Measurements from ENCODE around the gene SLC9A9.

Gene SLC9A9

DNA sequence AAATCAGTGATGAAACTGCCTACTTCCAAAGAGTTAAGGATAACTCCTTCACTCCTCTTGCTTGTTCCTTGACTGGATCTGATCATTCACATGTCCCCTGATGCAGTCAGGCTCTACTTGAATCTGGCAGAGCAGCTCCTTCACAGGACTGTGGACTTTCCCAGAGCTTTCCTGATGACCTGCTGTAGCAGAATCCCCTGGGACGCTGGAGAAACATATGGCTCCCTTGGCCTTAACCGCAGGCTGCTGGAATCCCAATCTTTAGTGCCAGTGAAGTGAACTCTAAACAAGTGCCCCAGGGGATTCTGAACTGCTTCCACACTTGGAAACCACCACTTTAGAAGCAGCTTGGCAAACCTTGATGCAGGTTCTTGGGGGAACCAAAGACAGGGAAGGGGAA, 510.9 kb downstream of the SLC9A9 start:
- Histone ChIP-seq H3K27ac (replicated peaks) (no peak overlapping the region), H3K4me3 (replicated peaks; ENCODE audit: insufficient read depth, low read length) (no peak overlapping the region), H3K27me3 (ENCODE audit: insufficient read depth, poor library complexity, severe bottlenecking) (peaks cover 2% of the 10 kb centered on the region)
- no peak for TF ChIP-seq GABPA (IDR thresholded peaks at IDR 0.05; ENCODE audit: low read depth)
- TF ChIP-seq, protein P1, sequence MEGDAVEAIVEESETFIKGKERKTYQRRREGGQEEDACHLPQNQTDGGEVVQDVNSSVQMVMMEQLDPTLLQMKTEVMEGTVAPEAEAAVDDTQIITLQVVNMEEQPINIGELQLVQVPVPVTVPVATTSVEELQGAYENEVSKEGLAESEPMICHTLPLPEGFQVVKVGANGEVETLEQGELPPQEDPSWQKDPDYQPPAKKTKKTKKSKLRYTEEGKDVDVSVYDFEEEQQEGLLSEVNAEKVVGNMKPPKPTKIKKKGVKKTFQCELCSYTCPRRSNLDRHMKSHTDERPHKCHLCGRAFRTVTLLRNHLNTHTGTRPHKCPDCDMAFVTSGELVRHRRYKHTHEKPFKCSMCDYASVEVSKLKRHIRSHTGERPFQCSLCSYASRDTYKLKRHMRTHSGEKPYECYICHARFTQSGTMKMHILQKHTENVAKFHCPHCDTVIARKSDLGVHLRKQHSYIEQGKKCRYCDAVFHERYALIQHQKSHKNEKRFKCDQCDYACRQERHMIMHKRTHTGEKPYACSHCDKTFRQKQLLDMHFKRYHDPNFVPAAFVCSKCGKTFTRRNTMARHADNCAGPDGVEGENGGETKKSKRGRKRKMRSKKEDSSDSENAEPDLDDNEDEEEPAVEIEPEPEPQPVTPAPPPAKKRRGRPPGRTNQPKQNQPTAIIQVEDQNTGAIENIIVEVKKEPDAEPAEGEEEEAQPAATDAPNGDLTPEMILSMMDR (IDR thresholded peaks at IDR 0.05; ENCODE audit: insufficient read depth, low read length): no peak
- no peak for TF ChIP-seq REST (IDR thresholded peaks at IDR 0.05; ENCODE audit: insufficient replicate concordance, low read depth)
- TF ChIP-seq POLR2AphosphoS5 (IDR thresholded peaks at IDR 0.05; ENCODE audit: low read depth): no peak
- TF ChIP-seq SPI1 (IDR thresholded peaks at IDR 0.05; ENCODE audit: borderline replicate concordance, low read depth): no peak
- DNase-seq (ENCODE audit: low read depth in 1 of 2, low spot score in 1 of 2): no peak

GRCh38 chr3:143334231-143334630, 514.0 kb downstream of the SLC9A9 start:
- Histone ChIP-seq H3K27me3 (ENCODE audit: insufficient read depth, poor library complexity, severe bottlenecking) (peaks cover 17% of the 10 kb centered on the region), H3K27ac (replicated peaks) (no peak overlapping the region), H3K4me3 (replicated peaks; ENCODE audit: insufficient read depth, low read length) (no peak overlapping the region)
- TF ChIP-seq POLR2AphosphoS5 (IDR thresholded peaks at IDR 0.05; ENCODE audit: low read depth): no peak
- no peak for TF ChIP-seq SPI1 (IDR thresholded peaks at IDR 0.05; ENCODE audit: borderline replicate concordance, low read depth)
- TF ChIP-seq GABPA (IDR thresholded peaks at IDR 0.05; ENCODE audit: low read depth): no peak
- no peak for DNase-seq (ENCODE audit: low read depth in 1 of 2, low spot score in 1 of 2)

- H3K4me3 ChIP-seq (replicated peaks; ENCODE audit: insufficient read depth, low read length): no peak overlapping the region
- DNase-seq (ENCODE audit: low read depth in 1 of 2, low spot score in 1 of 2): no peak
- TF ChIP-seq POLR2AphosphoS5 (IDR thresholded peaks at IDR 0.05; ENCODE audit: low read depth): no peak
- TF ChIP-seq, protein P1 (IDR thresholded peaks at IDR 0.05; ENCODE audit: insufficient read depth, low read length): no peak
- no peak for TF ChIP-seq GABPA (IDR thresholded peaks at IDR 0.05; ENCODE audit: low read depth)
- TF ChIP-seq REST (IDR thresholded peaks at IDR 0.05; ENCODE audit: insufficient replicate concordance, low read depth): no peak
- no peak for TF ChIP-seq SPI1 (IDR thresholded peaks at IDR 0.05; ENCODE audit: borderline replicate concordance, low read depth)
- H3K27ac ChIP-seq (replicated peaks): no peak overlapping the region
- peaks cover 18% of the 10 kb centered on the region for H3K27me3 ChIP-seq (ENCODE audit: insufficient read depth, poor library complexity, severe bottlenecking)
These were observed 514.9 kb downstream of the SLC9A9 start for GRCh38 chr3:143333367-143333766.

DNA sequence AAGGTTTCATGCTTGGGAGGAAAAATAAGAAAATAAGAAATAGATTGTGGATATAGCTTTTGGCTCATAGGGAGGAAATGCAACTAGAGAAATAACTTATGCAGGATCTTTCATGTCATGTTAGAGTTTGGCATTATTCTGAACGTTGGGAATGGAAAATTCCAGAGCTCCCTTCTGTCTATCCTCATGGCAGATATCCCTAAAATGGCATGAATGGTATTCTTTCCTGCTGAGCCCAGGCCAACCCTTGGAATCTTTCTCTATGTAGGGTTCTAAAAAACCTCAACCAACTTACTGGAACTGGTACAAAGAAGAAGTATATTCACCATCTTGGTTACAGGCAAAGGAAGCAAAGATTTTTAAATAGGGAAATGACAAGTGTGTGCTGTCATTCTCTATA, 516.2 kb downstream of the SLC9A9 start:
- no peak for DNase-seq (ENCODE audit: low read depth in 1 of 2, low spot score in 1 of 2)
- no peak for TF ChIP-seq GABPA (IDR thresholded peaks at IDR 0.05; ENCODE audit: low read depth)
- no peak for TF ChIP-seq SPI1 (IDR thresholded peaks at IDR 0.05; ENCODE audit: borderline replicate concordance, low read depth)
- no peak for TF ChIP-seq POLR2AphosphoS5 (IDR thresholded peaks at IDR 0.05; ENCODE audit: low read depth)
- TF ChIP-seq, protein P1 (IDR thresholded peaks at IDR 0.05; ENCODE audit: insufficient read depth, low read length): no peak
- TF ChIP-seq REST (IDR thresholded peaks at IDR 0.05; ENCODE audit: insufficient replicate concordance, low read depth): no peak
- H3K27me3 ChIP-seq (ENCODE audit: insufficient read depth, poor library complexity, severe bottlenecking): peaks cover 18% of the 10 kb centered on the region
- H3K4me3 ChIP-seq (replicated peaks; ENCODE audit: insufficient read depth, low read length): no peak overlapping the region
- no peak overlapping the region for H3K27ac ChIP-seq (replicated peaks)

All from HL-60 (cell line).